ENCODE data around the gene HSPBP1.
"Not testable (repeated sequence)": the region's sequence is repeated elsewhere in the genome, so short reads cannot be mapped to it uniquely, and the experiment has no call there.

Gene HSPBP1

GRCh38 chr19:55231391-55232285 is 48.3 kb downstream of the HSPBP1 start:
- no peak for DNase-seq

- no peak for DNase-seq
These were observed 49.1 kb downstream of the HSPBP1 start for GRCh38 chr19:55230780-55231179.

GRCh38 chr19:55230329-55230728 is 49.6 kb downstream of the HSPBP1 start:
- no peak for DNase-seq

- no peak for DNase-seq
These were observed 50.1 kb downstream of the HSPBP1 start for GRCh38 chr19:55229789-55230182.

- DNase-seq = no peak
These were observed 50.6 kb downstream of the HSPBP1 start for GRCh38 chr19:55229145-55229788.

GRCh38 chr19:55228403-55229031 is 51.4 kb downstream of the HSPBP1 start, which contains the start of gene TMEM86B:
Gene TMEM86B (minus strand): TSS chr19:55228763. CDS start chr19:55228741, 22 bp downstream.
- DNase-seq = no peak

- no peak for DNase-seq
These were observed 51.9 kb downstream of the HSPBP1 start for GRCh38 chr19:55228015-55228391.

- no peak for DNase-seq
These were observed 52.5 kb downstream of the HSPBP1 start for GRCh38 chr19:55227241-55228014.

- no peak for DNase-seq
These were observed 53.1 kb downstream of the HSPBP1 start for GRCh38 chr19:55226788-55227187.

- no peak for DNase-seq
These were observed 53.6 kb downstream of the HSPBP1 start for GRCh38 chr19:55226273-55226672.

GRCh38 chr19:55225415-55225958 is 54.4 kb downstream of the HSPBP1 start:
- DNase-seq = no peak

GRCh38 chr19:55224679-55225414 is 55.1 kb downstream of the HSPBP1 start:
- DNase-seq = not testable (repeated sequence)

- no peak for DNase-seq
These were observed 55.8 kb downstream of the HSPBP1 start for GRCh38 chr19:55224038-55224665.

GRCh38 chr19:55223291-55224037 is 56.4 kb downstream of the HSPBP1 start:
- no peak for DNase-seq

- no peak for DNase-seq
These were observed 59.4 kb downstream of the HSPBP1 start for GRCh38 chr19:55220525-55220924.

GRCh38 chr19:55216461-55217198 is 63.3 kb downstream of the HSPBP1 start:
- DNase-seq = peak; percentile 9

- no peak for DNase-seq
These were observed 66.4 kb downstream of the HSPBP1 start for GRCh38 chr19:55213547-55213946.

- DNase-seq = no peak
These were observed 67.5 kb downstream of the HSPBP1 start for GRCh38 chr19:55212447-55212846.

All from central memory CD4-positive, alpha-beta T cell (primary cell).